Calu3 (cell line): Measurements from ENCODE around the gene PAK4. TPM values are rescaled to one million over a fixed set of nuclear protein-coding genes. Genes with fewer than 3 reads are reported as not detected.

Experiments
- BruUV-seq: library from RNA; stranded (reverse); fragments of 400-500 nt; replicated peaks from 2 replicates; lab custom pipeline; 2021; lab: Mats Ljungman, UMichigan
- CTCF ChIA-PET: fragments of 300-600 bp; sonication (Branson Sonifier 250); formaldehyde crosslinking; loops from one replicate; lab custom pipeline; 2022; ENCODE audit warnings: antibody characterized with exemption; lab: Charles Lee
- DNase-seq: peaks from one replicate; pipeline ENCODE4 v3.0.0; 2022
- H3K27ac Mint-ChIP-seq: one replicate; pipeline ENCODE4 v1.8.0; 2022; ENCODE audit warnings: mixed read lengths; ENCODE audit not compliant: unreplicated experiment
- H3K27me3 Mint-ChIP-seq: one replicate; pipeline ENCODE4 v1.8.0; 2022; ENCODE audit warnings: mixed read lengths; ENCODE audit not compliant: unreplicated experiment
- H3K36me3 Mint-ChIP-seq: one replicate; pipeline ENCODE4 v1.8.0; 2022; ENCODE audit warnings: mild to moderate bottlenecking, moderate library complexity, mixed read lengths; ENCODE audit not compliant: insufficient read depth, unreplicated experiment
- H3K4me1 Mint-ChIP-seq: one replicate; pipeline ENCODE4 v1.8.0; 2022; ENCODE audit warnings: mild to moderate bottlenecking, low read depth, mixed read lengths; ENCODE audit not compliant: unreplicated experiment
- H3K4me3 Mint-ChIP-seq: one replicate; pipeline ENCODE4 v1.8.0; 2022; ENCODE audit warnings: mild to moderate bottlenecking, low read depth, moderate library complexity, mixed read lengths; ENCODE audit not compliant: unreplicated experiment
- H3K9me3 Mint-ChIP-seq: one replicate; pipeline ENCODE4 v1.8.0; 2022; ENCODE audit warnings: low read depth, mixed read lengths; ENCODE audit not compliant: unreplicated experiment
- CTCF ChIP-seq: fragments of 200-600 bp; IDR thresholded peaks from one replicate; pipeline ENCODE4 v1.8.0; 2022; ENCODE audit warnings: antibody characterized with exemption; ENCODE audit not compliant: unreplicated experiment
- intact Hi-C: fragments of 100-400 bp; cut with micrococcal nuclease; formaldehyde crosslinking; loops from one replicate; pipeline ENCODE4 v1.10.0; 2022; ENCODE audit not compliant: unreplicated experiment
- total RNA-seq: library from RNA; stranded (reverse); gene quantifications from 2 replicates; pipeline ENCODE4 v1.2.3, GENCODE V29; 2022

PAK4 gene
- total RNA-seq, 1 experiment from 2014 or later = 75.7 TPM

- CTCF ChIA-PET = no interaction called here
- Mint-ChIP-seq H3K4me1 (no peaks in the 10 kb centered on the region), H3K36me3 (peaks cover 62% of the 10 kb centered on the region), H3K4me3 (no peak overlapping the region), H3K9me3 (no peaks in the 10 kb centered on the region), H3K27ac (no peak overlapping the region), H3K27me3 (no peaks in the 10 kb centered on the region)
- intact Hi-C loops = no loop called here
- DNase-seq = no peak
- BruUV-seq = no TSS peak
- no peak for TF ChIP-seq CTCF
These were observed 51.6 kb downstream of the PAK4 start for GRCh38 chr19:39177110-39177699.

- Mint-ChIP-seq H3K27ac (no peak overlapping the region), H3K4me3 (no peak overlapping the region), H3K36me3 (peaks cover 68% of the 10 kb centered on the region), H3K4me1 (no peaks in the 10 kb centered on the region), H3K9me3 (no peaks in the 10 kb centered on the region), H3K27me3 (no peaks in the 10 kb centered on the region)
- no peak for DNase-seq
- no peak for TF ChIP-seq CTCF
- intact Hi-C loops = no loop called here
- CTCF ChIA-PET = no interaction called here
- no TSS peak for BruUV-seq
These were observed 52.1 kb downstream of the PAK4 start for GRCh38 chr19:39177736-39178135.

GRCh38 chr19:39178296-39179006 lies 52.9 kb downstream of the PAK4 start:
- Mint-ChIP-seq H3K4me1 (no peaks in the 10 kb centered on the region), H3K27me3 (no peaks in the 10 kb centered on the region), H3K27ac (no peak overlapping the region), H3K9me3 (no peaks in the 10 kb centered on the region), H3K4me3 (no peak overlapping the region), H3K36me3 (peaks cover 74% of the 10 kb centered on the region)
- CTCF ChIA-PET = interaction anchor here (0.5 kb wide), 1 partner anchor 111 kb away, joined by 4 read pairs; no protein-coding TSS in a partner anchor
- intact Hi-C loops = no loop called here
- no peak for TF ChIP-seq CTCF
- BruUV-seq = no TSS peak
- DNase-seq = no peak

- no TSS peak for BruUV-seq
These were observed 54.2 kb downstream of the PAK4 start for GRCh38 chr19:39179754-39180153.

More at GRCh38 chr19:39179754-39180153, 54.2 kb downstream of the PAK4 start:
- no peaks in the 10 kb centered on the region for H3K27me3 Mint-ChIP-seq
- CTCF ChIA-PET = no interaction called here
- no peak for DNase-seq
- TF ChIP-seq CTCF = no peak
- peaks cover 70% of the 10 kb centered on the region for H3K36me3 Mint-ChIP-seq
- no peak overlapping the region for H3K27ac Mint-ChIP-seq
- intact Hi-C loops = no loop called here
- H3K9me3 Mint-ChIP-seq = no peaks in the 10 kb centered on the region
- no peak overlapping the region for H3K4me3 Mint-ChIP-seq
- no peaks in the 10 kb centered on the region for H3K4me1 Mint-ChIP-seq
